ENCODE data around the gene PEAK1.

DNA sequence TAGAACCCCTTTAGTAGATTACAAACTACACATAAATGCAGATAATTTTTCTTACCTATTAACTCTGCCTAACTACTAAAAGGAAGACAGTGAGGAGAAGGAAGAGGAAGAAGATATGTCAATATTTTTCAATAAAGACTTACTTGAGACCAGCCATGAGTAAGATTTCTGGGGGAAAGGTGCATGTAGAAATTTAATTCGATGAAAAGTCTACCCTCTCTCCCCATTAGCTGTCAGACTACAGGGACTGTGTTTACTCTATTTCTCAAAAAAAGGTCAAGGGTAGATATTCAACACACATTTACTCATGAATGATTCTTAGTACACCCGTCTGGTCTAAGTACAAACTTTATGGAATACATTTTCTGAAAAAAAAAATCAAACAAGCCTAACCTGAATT lies 355.8 kb downstream of the PEAK1 start:
- TF ChIP-seq, protein P1, sequence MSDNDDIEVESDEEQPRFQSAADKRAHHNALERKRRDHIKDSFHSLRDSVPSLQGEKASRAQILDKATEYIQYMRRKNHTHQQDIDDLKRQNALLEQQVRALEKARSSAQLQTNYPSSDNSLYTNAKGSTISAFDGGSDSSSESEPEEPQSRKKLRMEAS (IDR thresholded peaks at IDR 0.05; ENCODE audit: insufficient read depth, insufficient read length): no peak
- TF ChIP-seq POLR2A (IDR thresholded peaks at IDR 0.05; ENCODE audit: low read depth, low read length): no peak
